Stimulated activated CD8-positive, alpha-beta memory T cell treated with anti-CD3 and anti-CD28 coated beads, Interleukin-15, amount 100 ng/mL, for 24 hours (primary cell): ENCODE data around the gene ZNF787.

Experiments
- DNase-seq: peaks from one replicate; pipeline ENCODE4 v3.0.0-alpha.2; 2020; ENCODE audit warnings: low read depth

The ZNF787 gene

DNA sequence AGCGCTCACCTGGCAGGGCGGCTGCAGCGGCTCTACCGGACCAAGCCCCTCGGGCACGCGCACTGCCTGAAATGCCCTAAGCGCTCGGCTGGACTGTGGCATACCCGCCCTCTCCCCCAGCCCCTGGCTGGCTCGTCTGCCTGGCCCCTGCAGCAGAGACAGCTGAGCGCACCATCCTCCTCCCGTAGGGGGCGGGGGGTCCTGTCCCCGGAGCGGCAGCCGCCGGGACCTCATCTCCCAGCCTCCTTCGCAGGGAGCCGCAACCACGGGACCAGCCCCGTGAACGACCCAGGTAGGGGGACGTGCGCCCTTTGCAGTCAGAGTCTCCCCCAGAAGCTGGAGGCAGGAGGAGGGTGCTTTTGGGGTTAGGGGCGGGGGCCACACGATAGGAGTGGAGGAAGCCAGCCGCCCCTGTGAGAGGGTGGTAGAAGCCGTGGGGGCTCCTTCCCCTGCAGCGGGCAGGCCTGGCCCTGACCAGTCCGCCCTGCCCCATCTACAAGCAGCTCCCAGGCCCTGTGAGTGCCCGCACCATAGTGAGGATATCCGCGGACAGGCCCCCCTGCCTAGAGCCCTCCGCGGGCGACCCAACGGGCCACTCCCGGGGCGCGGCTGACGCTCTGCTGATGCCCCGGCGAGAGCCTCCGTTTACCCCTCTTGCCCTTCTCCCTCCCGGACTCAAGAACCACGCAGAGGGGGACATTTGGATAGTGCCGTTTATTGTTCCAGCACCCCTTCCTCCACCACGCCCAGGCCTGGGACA lies 34.2 kb downstream of the ZNF787 start:
- no peak for DNase-seq

DNA sequence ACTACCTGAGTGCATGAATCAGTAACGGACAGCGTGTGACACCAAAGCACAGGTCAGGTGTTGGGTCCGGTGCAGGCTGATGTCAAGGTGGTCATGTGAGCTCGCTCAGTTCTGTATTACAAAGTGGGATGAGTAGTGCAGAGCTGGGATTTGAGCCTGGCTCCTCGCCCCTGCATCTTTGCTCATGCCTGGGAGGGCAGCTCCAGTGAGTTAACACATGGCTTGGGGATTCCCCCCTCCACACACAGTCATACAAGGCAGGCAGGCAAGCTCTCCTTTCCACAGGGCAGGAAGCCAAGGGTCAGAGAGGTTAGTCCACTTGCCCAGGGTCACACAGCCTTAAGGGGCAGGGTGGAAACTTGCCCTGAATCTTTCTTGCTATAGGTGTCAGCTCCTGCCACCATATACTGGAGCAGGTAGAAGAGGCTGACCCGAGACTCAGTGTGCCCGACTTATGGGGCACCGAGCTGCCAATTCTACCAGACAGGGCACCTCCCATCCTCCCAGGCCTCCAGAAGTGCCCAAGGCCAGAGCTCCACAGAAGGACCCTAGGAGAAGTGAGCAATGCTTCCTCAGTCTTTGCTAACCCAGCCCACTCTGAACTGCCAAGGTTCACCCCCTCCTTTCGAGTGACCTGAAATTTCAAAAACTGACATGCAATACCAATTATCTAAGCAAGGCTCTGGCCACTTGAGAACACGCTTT lies 35.4 kb downstream of the ZNF787 start:
- DNase-seq: no peak

DNA sequence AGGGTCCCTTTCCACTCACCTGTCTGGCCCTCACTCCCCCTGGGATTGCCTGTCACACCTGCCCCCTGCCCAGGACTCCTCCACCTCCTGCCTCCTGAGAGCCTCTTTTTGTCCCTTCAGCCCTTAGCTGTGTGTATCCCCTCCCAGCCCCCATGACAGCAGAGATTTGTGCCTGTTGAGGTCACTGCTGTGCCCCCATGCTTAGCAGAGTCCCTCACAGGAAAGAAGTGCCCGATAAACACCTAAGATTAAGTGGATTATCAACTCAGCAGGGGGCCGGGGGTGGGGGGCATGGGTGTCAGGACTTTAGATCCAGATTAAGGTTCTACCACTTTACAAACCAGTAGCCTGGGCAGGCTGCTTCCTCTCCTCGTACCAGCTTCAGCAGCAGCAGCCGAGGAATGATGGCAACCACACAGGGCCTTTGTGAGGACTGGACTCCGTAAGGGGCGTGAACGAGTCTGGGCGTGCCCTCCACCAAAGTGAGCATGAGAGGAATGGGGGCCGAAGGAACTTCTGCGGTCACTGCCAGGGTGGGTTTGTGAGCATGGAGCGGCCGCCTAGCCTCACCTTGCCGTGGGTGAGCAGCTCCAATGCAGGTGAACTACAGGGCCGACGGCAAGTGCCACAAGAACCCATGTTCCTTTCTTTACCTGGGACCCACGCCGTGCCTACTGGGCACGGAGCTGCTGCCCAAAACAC lies 36.1 kb downstream of the ZNF787 start:
- DNase-seq: no peak

DNA sequence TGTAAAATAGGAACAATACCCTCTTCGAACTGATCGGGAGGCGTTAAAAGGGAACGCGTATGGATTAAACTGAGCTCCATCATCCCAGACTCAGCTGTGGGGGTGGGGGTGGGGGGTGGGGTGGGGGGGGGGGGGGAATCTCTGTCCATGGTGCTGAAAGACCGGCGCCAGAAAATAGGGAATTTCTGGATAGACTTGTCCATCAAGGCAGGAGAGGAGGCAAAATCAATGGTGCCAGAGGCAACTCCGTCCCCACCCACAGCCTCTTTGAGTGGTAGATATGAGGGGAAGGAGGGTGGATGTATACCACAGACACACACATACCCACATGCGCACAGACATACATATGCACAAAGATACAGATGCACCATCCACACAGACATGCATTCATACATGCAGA lies 37.4 kb downstream of the ZNF787 start:
- no peak for DNase-seq

DNA sequence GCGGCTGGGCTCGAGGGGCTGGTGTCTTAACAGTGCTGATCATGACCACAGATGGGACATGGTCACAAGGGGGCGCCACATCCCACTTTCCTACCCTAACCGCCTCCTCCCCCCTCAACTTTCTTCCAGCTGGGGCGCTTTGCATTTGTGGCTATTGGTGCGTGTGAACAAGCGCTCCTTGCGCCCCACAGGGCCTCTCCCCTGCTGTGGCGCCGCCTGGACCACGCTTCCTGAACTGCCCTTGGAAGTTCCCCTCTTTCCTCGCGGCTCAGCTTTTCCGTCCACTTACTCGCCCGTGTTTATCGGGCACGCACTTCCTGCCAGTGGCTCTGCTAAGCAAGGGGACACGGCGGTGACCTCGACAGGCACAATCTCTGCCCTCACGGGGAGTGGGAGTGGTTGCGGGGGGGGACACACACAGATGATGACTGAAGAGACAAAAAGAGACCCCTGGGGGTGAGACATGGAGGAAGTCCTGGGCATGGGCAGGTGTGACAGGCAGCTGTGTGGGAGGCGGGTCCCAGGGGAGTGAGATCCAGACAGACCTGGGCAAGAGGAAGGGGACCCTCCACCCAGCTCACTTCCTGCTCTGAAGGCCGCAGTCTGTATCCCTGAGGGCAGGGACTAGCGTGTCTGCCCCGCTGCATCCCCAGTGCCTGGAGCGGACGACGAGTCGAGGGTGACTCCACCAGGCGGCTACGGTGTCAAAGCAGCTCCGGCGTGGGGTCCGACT lies 40.3 kb downstream of the ZNF787 start:
- DNase-seq: peak; percentile 40

DNA sequence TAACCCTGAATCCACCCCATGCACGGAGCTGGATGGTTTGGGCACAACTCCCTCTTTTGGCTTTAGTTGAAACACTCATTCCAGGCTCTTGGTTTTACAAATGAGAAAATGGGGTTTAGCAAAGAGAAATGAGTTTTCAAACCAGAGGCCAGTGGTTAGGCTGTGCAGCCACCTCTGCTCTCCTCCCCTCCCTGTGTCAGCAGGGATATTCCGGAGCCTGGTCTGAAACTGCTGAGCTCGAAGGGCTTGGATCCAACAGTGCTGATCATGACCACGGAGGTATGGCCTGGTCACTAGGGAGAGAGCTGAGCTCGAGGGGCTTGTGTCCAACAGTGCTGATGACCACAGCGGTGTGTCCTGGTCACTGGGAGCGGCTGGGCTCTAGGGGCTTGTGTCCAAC lies 41.5 kb downstream of the ZNF787 start:
- no peak for DNase-seq

DNA sequence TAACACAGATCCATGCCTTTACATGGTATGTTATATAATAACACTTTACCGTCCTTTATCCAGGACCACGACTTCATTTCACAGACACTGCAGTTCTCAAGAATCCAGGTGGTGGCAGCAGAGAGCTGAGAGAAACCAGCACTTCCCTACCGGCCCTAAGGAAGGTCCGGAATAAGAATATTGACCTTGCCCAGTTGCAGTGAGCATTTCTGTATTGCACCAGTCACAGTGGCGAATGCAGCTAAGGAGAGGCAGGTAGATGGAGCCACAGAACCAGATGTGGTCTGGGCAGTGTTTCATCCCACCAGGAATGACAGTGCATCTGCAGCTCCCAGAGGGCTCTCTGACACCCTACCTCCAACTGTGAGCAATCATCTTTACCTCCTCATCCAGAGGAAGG lies 44.6 kb downstream of the ZNF787 start:
- no peak for DNase-seq

DNA sequence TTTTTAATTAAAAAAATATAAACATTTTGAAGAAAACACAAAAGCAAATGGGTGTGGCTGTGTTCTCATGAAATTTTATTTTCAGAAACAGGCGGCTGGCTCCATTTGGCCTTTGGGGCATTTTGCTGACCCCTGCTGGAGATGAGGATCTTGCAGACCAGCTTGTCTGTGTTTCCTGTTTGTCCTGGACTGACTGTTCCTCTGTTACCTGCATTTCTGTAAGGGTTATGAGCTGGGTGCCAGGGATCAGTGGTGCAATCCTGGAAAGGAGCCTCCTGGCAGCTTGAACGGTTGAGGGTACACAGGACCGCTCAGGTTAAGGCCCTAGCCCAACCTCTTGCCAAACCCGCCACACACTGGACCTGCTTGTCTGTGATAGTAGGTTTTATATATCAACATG lies 49.9 kb downstream of the ZNF787 start:
- DNase-seq: no peak

DNA sequence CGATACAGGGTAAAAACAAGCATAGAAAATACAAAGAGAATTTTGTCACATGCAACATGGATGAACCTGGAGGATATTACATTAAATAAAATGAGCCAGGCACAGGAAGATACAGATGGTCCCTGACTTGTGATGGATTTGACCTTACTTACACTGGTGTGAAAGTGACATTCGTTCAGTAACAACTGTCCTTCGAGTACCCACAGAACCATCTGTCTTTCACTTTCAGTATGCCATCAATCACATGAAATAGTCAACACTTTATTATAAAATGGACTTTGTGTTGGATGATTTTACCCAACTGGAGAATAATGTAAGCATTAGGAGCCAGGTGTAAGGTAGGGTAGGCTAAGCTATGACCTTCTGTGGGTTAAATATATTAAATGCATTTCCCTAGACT lies 51.5 kb downstream of the ZNF787 start:
- DNase-seq: no peak

DNA sequence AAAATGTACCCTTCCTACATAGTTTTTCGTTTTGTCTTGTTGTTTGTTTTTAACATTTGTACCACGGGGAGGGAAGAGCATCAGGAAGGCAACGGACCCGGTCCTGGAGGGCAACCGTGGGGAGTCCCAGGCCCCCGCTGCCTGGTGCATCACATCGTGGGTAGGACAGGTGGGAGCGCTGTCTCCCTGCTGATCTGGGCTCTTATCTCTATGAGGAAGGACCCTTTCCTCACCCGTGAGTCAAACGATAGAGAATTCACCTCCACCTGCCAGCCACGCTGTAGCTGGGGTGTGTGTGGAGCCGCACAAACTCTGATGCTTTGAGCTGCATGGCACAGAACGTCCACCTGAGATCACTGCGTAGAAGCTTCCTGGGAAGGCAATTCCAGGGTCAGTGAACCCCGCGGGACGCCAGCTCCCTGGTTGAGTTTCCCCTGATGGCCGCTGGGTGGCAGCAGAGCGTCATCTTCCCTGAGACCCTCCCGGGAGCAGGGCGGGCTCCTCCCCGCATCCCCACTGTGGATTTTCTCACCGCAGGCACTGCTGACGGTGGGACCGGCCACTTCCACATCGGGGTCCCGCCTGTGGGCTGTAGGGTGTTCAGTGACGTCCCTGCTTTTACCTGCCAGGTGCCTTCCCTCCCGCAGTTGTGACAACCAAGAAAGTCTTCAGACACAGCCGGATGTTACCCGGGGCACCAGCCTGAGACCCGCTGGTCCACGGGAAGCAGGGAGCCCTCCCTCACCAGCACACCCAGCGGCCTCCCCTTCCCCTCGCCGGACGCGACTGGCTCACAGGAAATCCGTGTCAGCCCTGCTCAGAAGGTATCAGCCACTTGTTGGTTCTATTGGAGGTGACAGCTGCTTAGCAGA lies 54.7 kb downstream of the ZNF787 start:
- peak; percentile 40 for DNase-seq

DNA sequence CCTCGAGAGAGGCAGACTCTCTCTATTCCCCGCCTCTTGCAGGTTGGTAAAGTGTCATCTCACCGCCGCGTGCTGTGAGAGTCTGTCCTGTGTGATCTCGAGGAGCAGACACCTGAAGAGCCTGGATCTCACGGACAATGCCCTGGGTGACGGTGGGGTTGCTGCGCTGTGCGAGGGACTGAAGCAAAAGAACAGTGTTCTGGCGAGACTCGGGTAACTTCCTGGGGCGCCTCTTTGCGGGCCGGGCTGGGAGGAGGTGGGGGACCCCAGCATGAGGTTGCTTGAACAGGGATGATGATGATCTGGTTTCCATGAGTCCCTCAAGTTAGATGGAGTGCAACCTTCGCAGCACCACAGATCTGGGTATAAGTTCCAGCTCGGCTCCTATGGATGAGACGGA lies 67.5 kb downstream of the ZNF787 start:
- no peak for DNase-seq
